IPS-18a (cell line): Measurements from ENCODE around the gene MEN1.

Experiments
- H3K27ac ChIP-seq: one replicate; pipeline ENCODE4 v1.5.1; 2013; ENCODE audit warnings: low read length
- H3K27me3 ChIP-seq: one replicate; pipeline ENCODE4 v1.6.1; 2013; ENCODE audit warnings: mild to moderate bottlenecking, low read length; ENCODE audit not compliant: control insufficient read depth, insufficient read depth
- H3K36me3 ChIP-seq: one replicate; pipeline ENCODE4 v1.6.1; 2013; ENCODE audit warnings: low read depth, low read length; ENCODE audit not compliant: control insufficient read depth
- H3K4me1 ChIP-seq: one replicate; pipeline ENCODE4 v1.6.1; 2013; ENCODE audit warnings: low read depth, low read length; ENCODE audit not compliant: control insufficient read depth
- H3K4me3 ChIP-seq: one replicate; pipeline ENCODE4 v1.5.1; 2013; ENCODE audit warnings: low read length
- H3K9ac ChIP-seq: one replicate; pipeline ENCODE4 v1.6.1; 2013; ENCODE audit warnings: mild to moderate bottlenecking, low read length, moderate library complexity
- H3K9me3 ChIP-seq: one replicate; pipeline ENCODE4 v1.6.1; 2013; ENCODE audit warnings: low read depth, low read length; ENCODE audit not compliant: control insufficient read depth

The MEN1 gene

GRCh38 chr11:64768300-64768694 is 42.1 kb downstream of the MEN1 start:
- Histone ChIP-seq H3K36me3 (peaks cover 86% of the 10 kb centered on the region), H3K9ac (no peak overlapping the region), H3K4me3 (no peak overlapping the region), H3K4me1 (peaks cover 27% of the 10 kb centered on the region), H3K27me3 (no peaks in the 10 kb centered on the region), H3K27ac (no peak overlapping the region), H3K9me3 (no peaks in the 10 kb centered on the region)

DNA sequence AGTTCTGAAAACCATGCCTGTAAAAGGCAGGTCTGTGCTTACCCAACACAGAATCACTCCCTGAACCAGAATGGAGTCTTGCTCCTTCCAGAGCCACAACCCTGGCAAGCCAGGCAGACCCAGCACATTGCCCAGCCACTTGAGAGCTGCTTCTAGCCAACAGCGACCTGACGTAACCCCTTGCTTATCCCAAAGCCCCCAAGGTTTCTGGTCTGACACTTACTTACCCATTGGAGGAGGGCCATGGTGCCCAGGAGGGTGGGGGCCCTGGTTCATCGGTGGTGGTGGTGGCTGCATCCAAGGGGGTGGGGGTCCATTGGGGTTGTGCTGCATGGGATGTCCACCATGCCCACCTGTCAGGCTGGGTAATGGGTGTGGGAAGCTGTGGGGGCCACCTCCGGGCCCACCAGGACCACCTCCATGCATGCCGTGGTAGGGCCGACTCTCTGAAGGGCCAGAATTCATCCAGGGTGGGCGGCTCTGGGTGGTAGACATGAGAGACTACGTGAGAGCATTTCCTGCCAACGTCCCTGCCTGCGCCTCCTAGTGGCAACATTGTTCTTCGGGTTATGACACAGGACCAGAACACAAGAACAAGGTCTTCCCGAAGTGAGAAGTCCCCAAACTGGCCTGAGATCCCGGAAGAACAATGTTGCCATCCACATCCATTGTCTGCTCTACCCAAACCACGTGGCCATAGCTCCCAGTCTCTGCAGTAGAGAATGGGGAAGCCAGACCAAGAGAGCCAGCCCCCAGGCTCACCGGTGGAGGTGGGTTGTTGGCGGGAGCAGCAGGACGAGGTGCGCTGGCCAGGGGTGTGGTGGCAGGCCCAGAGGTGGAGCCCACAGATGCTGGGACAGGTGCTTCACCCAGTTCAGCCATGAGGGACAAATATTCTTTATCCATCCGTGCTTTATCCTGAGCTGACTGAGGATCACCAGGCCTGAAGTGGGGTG is 42.7 kb downstream of the MEN1 start:
- Histone ChIP-seq H3K4me3 (no peak overlapping the region), H3K9me3 (no peaks in the 10 kb centered on the region), H3K9ac (no peak overlapping the region), H3K4me1 (peaks cover 33% of the 10 kb centered on the region), H3K27me3 (no peaks in the 10 kb centered on the region), H3K36me3 (peaks cover 79% of the 10 kb centered on the region), H3K27ac (no peak overlapping the region)

DNA sequence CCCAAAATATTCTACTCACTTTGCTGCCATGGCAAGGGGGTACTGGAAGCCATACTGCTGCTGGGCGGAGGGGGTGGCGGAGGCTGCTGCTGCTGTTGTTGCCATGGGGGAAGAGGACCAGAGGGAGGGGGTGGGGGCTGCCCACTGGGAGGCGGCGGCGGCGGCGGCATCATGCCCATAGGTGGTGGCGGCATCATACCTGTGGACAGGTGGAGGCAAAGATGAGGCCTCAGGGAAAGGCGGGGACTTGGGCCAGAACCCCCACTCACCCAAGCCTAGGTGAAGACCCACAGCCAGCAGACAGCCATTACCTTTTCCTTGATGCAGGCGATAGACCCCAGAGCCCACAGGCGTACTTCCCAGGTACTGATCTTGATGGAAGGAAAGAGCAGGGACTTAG is 43.5 kb downstream of the MEN1 start:
- no peaks in the 10 kb centered on the region for H3K27me3 ChIP-seq
- H3K36me3 ChIP-seq = peaks cover 72% of the 10 kb centered on the region
- H3K27ac ChIP-seq = no peak overlapping the region
- H3K9ac ChIP-seq = no peak overlapping the region
- H3K4me3 ChIP-seq = no peak overlapping the region
- no peaks in the 10 kb centered on the region for H3K9me3 ChIP-seq
- peaks cover 39% of the 10 kb centered on the region for H3K4me1 ChIP-seq

GRCh38 chr11:64765851-64766665 is 44.3 kb downstream of the MEN1 start:
- H3K36me3 ChIP-seq = peaks cover 64% of the 10 kb centered on the region
- no peak overlapping the region for H3K9ac ChIP-seq
- no peak overlapping the region for H3K27ac ChIP-seq
- no peaks in the 10 kb centered on the region for H3K9me3 ChIP-seq
- no peaks in the 10 kb centered on the region for H3K27me3 ChIP-seq
- H3K4me3 ChIP-seq = no peak overlapping the region
- H3K4me1 ChIP-seq = peaks cover 43% of the 10 kb centered on the region

- H3K27ac ChIP-seq = no peak overlapping the region
- H3K9ac ChIP-seq = no peak overlapping the region
- no peaks in the 10 kb centered on the region for H3K27me3 ChIP-seq
- H3K36me3 ChIP-seq = peaks cover 57% of the 10 kb centered on the region
- no peak overlapping the region for H3K4me3 ChIP-seq
- H3K4me1 ChIP-seq = peaks cover 49% of the 10 kb centered on the region
- no peaks in the 10 kb centered on the region for H3K9me3 ChIP-seq
These were observed 45.0 kb downstream of the MEN1 start for GRCh38 chr11:64765291-64765850.

DNA sequence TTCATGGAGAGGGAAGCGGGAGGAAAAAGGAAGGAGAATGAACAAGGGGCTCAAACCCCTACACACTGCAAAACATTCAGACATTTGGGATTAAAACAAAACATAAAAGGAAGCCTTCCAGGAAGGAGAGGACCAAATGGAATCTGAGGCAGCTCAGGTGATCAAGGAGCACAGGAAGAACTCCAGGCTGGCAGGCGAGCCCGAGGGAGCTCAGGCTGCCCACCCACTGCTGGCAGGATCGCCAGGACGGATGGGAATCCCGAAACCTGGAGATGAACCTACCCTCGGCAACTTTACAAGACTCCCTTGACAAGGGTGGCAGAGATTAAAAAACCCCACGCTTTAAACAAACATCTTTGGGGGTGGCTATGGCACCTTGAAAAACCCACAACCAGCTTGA is 45.6 kb downstream of the MEN1 start:
- no peaks in the 10 kb centered on the region for H3K9me3 ChIP-seq
- no peak overlapping the region for H3K27ac ChIP-seq
- peaks cover 51% of the 10 kb centered on the region for H3K36me3 ChIP-seq
- H3K4me3 ChIP-seq = no peak overlapping the region
- H3K9ac ChIP-seq = no peak overlapping the region
- H3K4me1 ChIP-seq = peaks cover 54% of the 10 kb centered on the region
- no peaks in the 10 kb centered on the region for H3K27me3 ChIP-seq

- Histone ChIP-seq H3K27ac (peak overlapping the region; percentile 43), H3K36me3 (peaks cover 44% of the 10 kb centered on the region)
These were observed 46.2 kb downstream of the MEN1 start for GRCh38 chr11:64764040-64764611.

DNA sequence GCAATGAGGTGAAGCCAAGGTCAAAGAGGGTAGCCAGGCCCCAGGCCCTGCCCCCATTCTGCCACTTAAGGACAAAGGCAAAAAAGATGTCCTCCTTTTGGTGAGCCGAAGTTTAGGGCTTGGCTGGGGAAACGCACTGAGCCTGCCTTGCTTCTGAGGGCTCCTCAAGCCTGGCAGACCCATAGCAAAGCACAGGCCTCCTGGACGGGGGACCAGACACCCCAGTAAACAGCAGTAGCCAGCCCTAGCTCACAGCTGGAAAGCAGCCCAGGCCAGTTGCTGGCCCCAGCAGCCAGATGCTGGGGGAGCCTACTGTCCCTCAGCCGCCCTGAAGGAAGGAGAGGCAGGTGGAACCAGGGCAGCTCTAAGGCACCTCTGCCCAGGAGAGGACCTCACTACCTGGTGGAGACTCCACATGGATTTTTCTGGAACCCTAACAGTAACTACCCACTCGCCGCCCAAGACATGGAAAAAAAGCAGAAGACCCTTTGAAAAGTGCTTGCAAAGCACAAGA is 46.8 kb downstream of the MEN1 start:
- no peaks in the 10 kb centered on the region for H3K27me3 ChIP-seq
- H3K9me3 ChIP-seq = no peaks in the 10 kb centered on the region
- peak overlapping the region; percentile 26 for H3K4me3 ChIP-seq
- peaks cover 39% of the 10 kb centered on the region for H3K36me3 ChIP-seq
- peak overlapping the region; percentile 51 for H3K9ac ChIP-seq
- H3K27ac ChIP-seq = peak overlapping the region; percentile 43
- peaks cover 63% of the 10 kb centered on the region for H3K4me1 ChIP-seq

More at GRCh38 chr11:64764040-64764611, 46.2 kb downstream of the MEN1 start:
- Histone ChIP-seq H3K4me1 (peaks cover 60% of the 10 kb centered on the region), H3K27me3 (no peaks in the 10 kb centered on the region), H3K9ac (peak overlapping the region; percentile 51), H3K9me3 (no peaks in the 10 kb centered on the region), H3K4me3 (peak overlapping the region; percentile 26)

- Histone ChIP-seq H3K4me3 (peak overlapping the region; percentile 26), H3K27ac (peak overlapping the region; percentile 43), H3K9me3 (no peaks in the 10 kb centered on the region), H3K36me3 (peaks cover 32% of the 10 kb centered on the region), H3K9ac (peak overlapping the region; percentile 51), H3K4me1 (peaks cover 63% of the 10 kb centered on the region), H3K27me3 (no peaks in the 10 kb centered on the region)
These were observed 47.5 kb downstream of the MEN1 start for GRCh38 chr11:64762674-64763525.

- Histone ChIP-seq H3K4me3 (peak overlapping the region; percentile 26), H3K9ac (peak overlapping the region; percentile 51), H3K9me3 (no peaks in the 10 kb centered on the region), H3K27ac (peak overlapping the region; percentile 43), H3K4me1 (peaks cover 61% of the 10 kb centered on the region), H3K36me3 (peaks cover 27% of the 10 kb centered on the region), H3K27me3 (no peaks in the 10 kb centered on the region)
These were observed 48.1 kb downstream of the MEN1 start for GRCh38 chr11:64762277-64762673.
